ENCODE data around the gene COL25A1. TPM values are rescaled to one million over a fixed set of nuclear protein-coding genes. Genes with fewer than 3 reads are reported as not detected.

The COL25A1 gene
- total RNA-seq, 1 donor from 2014 or later: 4.0 TPM

GRCh38 chr4:108920395-108921087 lies 381.9 kb downstream of the COL25A1 start:
- no peak for DNase-seq (ENCODE audit: low read depth, low spot score)

DNA sequence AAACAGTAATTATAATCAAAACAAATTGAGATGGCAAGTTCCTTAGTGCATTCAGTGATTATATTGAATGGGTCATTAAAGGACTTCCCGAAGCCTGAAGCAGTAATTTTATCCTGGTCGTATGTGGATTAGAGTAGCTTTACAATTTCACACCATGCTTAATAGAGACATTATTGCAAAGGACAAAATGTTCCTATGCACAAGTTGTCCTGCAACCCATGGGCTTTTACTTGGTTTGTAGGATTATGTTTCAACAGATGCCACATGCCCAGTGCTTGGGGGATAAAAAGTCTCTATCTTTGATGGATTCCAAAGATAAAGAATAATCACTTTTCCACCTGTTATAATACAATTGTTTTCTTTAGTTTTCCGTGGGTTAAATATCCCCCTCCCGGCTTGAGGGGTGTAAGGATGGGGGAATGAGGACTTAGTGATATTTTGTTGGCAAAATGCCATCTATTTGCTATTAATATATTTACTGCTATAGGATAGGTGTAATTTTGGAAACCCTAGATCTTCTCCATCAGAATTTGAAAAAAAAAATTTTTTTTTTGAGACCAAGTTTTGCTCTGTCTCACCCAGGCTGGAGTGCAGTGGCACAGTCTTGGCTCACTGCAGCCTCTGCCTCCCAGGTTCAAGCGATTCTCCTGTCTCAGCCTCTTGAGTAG lies 383.1 kb downstream of the COL25A1 start:
- DNase-seq (ENCODE audit: low read depth, low spot score): no peak

GRCh38 chr4:108917255-108917654 lies 385.2 kb downstream of the COL25A1 start:
- no peak for DNase-seq (ENCODE audit: low read depth, low spot score)

GRCh38 chr4:108916638-108917037 lies 385.8 kb downstream of the COL25A1 start:
- no peak for DNase-seq (ENCODE audit: low read depth, low spot score)

DNA sequence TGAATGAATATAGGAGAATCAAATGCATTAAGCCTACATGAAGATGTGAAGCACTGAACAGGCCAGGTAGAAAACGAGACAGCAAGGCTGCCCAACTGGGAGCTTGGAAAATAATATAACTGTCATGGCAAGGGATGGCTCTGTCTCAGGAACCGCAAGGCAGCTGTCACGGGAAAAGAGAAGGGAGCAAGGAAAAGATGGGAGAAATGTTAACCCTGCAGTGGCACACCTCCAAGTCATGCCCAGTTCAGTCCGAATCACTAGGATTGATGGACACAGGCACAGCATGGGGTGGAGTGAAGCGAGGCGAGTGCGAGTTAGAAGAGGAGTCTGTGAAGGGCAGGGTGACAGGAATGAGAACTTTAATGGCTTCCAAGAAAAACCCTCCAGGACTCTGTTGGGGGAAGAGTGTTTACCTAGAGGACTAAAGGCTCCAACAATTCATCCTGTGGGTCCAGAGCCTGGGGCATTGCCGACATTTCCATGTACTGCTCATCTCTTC lies 395.5 kb downstream of the COL25A1 start:
- DNase-seq (ENCODE audit: low read depth, low spot score): no peak

- DNase-seq (ENCODE audit: low read depth, low spot score): no peak
Observed at GRCh38 chr4:108906006-108906405, 396.5 kb downstream of the COL25A1 start.

DNA sequence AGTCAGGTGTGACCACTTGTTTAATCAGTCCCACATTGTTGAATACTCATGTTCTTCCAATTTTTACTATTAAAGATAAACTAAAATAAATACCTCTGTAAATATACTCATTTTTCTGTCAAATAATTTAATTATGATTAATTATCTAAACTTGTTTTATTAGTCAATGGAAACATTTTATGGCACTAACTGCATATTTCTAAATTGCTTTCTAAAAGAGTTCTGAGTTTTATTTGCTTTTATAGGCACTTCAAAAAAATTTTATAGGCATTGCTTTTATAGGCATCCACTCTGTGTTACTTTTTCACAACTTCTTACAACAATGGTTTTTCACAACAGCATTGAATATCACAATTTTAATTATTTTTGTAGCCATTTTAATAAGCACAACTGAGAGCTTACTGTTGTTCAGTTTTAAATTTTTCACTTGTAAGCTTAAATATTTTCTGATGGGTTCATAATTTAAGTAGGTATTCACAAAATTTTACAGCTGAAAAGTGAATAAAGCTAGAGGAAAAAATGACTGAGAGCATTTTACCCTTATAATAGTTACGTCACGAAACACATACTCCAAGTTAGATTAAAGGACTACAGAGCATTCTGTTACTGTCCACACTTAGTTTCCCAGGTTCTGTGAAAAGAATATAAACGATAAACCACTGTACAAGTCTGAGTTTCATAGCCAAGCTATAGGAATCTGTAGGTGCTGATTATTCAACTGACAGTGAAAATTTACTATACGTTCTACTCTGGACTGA lies 398.8 kb downstream of the COL25A1 start:
- no peak for DNase-seq (ENCODE audit: low read depth, low spot score)

DNA sequence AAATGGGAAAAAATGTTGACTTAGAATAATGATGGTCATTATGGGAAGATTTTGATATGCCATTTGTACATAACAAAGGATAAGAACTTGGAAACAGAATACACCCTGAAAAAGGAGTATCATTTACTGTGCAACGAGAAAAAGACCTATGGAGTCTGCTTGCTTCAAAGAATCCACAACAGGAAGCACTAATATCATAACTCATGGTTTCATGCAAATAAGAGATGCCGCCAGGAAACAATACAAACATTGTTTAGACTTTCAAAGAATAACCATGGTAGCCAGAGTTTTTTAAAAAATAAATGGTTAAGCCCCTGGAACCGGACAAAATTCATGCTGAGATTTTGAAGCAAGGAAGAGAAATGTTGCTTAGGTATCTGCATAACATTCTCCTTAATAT lies 399.7 kb downstream of the COL25A1 start:
- DNase-seq (ENCODE audit: low read depth, low spot score): no peak

GRCh38 chr4:108901291-108901690 lies 401.2 kb downstream of the COL25A1 start:
- no peak for DNase-seq (ENCODE audit: low read depth, low spot score)

GRCh38 chr4:108900018-108900580 lies 402.4 kb downstream of the COL25A1 start:
- no peak for DNase-seq (ENCODE audit: low read depth, low spot score)

GRCh38 chr4:108893468-108893867 lies 409.0 kb downstream of the COL25A1 start:
- DNase-seq (ENCODE audit: low read depth, low spot score): no peak

DNA sequence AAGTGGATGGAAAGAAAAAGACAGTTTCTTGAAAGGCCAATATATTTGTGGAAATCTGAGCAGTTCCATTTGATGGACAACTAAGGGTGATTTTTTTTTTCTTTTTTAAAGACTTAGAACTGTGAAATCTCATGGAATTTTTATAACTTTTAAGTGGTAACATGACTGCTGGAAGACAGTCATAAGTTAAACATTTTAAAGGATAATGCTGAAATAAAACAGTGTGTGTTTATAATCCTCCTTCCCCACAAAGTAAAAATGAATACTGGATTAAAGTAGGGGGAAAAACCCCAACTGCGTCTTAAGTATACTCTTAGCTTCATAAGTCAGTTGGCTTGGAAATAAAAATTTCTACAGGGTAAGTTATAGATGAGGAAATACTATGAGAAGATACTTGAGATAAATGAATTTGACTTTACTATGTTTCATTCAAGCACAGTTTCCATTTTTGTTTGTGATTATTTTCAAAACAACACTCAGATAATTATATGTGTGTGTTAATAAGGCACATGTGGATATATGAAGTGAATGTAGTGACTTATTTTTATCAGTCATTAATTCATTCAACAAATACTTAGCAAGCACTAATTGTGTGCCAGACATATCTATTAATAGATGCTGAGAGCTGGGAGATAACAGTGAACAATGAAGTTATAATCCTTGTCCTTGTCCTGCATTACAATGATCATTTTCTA lies 410.4 kb downstream of the COL25A1 start:
- no peak for DNase-seq (ENCODE audit: low read depth, low spot score)

DNA sequence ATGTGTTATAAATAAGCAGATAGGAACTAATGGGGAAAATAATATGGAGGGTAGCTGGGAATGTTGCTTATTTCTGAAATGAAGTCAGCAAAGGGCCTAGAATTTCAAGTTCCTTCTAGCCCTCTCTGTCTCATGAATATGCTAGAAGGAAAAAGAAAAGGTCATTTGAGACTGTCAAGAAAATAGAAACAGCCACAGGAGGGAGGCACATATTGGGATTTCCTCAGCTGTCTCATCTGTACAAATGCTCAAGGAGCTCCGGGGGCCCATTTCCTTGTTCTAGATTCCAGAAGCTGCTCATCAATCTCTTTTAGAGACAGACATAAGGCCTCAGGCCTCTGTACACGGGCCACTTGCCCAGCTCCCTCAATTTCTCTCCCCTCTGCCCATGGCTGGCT lies 412.0 kb downstream of the COL25A1 start:
- DNase-seq (ENCODE audit: low read depth, low spot score): no peak

DNA sequence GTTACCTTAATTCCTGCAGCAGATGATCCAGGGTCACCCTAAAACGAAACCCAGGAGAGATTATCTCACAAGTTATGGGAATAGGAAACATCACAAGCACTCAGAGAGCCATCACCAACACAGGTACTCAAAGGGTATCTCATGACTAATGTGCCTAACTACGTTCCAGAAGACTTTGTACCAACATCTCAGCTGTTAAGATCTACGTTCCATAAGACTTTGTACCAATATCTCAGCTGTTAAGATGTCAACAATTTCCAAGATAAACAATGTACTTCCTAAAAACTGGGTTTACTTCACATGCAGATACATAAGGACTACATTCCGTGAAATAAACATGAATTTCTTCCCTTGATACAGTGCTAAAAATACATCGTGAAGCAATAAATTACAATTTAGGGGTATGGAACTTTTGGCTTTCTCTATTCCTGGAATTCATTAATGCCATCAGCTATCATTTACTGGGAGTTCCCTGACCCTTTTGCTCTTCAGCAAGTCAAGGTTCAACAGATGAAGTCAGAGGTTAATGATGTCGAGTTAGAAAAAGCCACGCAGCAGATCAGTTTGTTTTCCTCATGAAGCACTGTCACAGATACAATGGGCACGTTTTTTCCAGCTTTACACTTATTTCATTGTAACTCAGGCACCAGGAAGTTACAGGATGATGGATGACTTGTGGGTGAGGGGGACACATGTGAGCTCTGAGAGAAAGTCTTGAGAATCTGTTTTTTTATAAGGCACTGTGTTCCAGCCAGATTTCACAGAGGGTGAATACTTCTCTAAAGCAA lies 412.6 kb downstream of the COL25A1 start:
- peak; percentile 54 for DNase-seq (ENCODE audit: low read depth, low spot score)

GRCh38 chr4:108888769-108889168 lies 413.7 kb downstream of the COL25A1 start:
- no peak for DNase-seq (ENCODE audit: low read depth, low spot score)

GRCh38 chr4:108887034-108887433 lies 415.4 kb downstream of the COL25A1 start:
- DNase-seq (ENCODE audit: low read depth, low spot score): no peak

GRCh38 chr4:108885211-108885610 lies 417.2 kb downstream of the COL25A1 start:
- DNase-seq (ENCODE audit: low read depth, low spot score): no peak

DNA sequence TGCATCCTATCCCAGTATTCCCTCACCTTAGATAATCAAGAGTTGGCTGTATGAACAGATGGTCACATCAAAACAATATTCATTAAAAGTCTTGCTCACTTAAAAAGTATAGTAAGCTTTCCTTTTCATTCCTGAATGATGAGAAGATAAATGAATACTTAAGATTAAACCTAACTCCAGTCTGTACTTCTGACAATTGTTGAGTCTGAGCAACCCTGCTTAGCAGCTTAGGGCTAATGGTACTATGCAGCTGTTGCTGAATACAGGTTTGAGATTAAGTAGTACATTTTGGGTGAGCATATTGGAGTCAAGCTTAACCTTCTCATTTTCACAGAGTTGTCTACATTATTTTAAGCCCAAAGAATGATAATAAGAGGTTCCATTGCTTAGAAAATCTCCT lies 417.9 kb downstream of the COL25A1 start:
- DNase-seq (ENCODE audit: low read depth, low spot score): no peak

- DNase-seq (ENCODE audit: low read depth, low spot score): no peak
Observed at GRCh38 chr4:108881986-108882385, 420.5 kb downstream of the COL25A1 start.

GRCh38 chr4:108881190-108881589 lies 421.3 kb downstream of the COL25A1 start:
- peak; percentile 96 for DNase-seq (ENCODE audit: low read depth, low spot score)
